Vagina (tissue), 2 donors: ENCODE results near the gene PSMG3.

Experiments used
- CTCF ChIP-seq, 3 experiments: fragments of 450-650 bp in 2 of 3; fragments of 200-600 bp in 1 of 3; sonication (generic) in 1 of 3; IDR thresholded peaks; one replicate each; pipeline ENCODE4 v1.5.1; 2017 to 2019; ENCODE audit warnings: antibody characterized with exemption in 3 of 3, mild to moderate bottlenecking in 2 of 3, moderate library complexity in 2 of 3
- POLR2A ChIP-seq, 2 donors: fragments of 450-650 bp; IDR thresholded peaks; one replicate each; pipeline ENCODE4 v1.6.1; 2017; ENCODE audit warnings: antibody characterized with exemption in 2 of 2, mild to moderate bottlenecking in 2 of 2, moderate library complexity in 2 of 2
- POLR2AphosphoS5 ChIP-seq, 2 donors: sonication (generic); formaldehyde crosslinking; IDR thresholded peaks; one replicate each; pipeline ENCODE4 v1.9.0; 2017; ENCODE audit warnings: antibody characterized with exemption in 2 of 2, mild to moderate bottlenecking in 2 of 2, low read depth in 1 of 2; ENCODE audit not compliant: insufficient read depth in 1 of 2

- no peak for TF ChIP-seq CTCF (IDR thresholded peaks at IDR 0.05)
- TF ChIP-seq POLR2A (IDR thresholded peaks at IDR 0.05): no peak
- TF ChIP-seq POLR2AphosphoS5 (IDR thresholded peaks at IDR 0.05; ENCODE audit: insufficient read depth in 1 of 2, low read depth in 1 of 2): no peak
Measured at GRCh38 chr7:1585142-1585981, 15.5 kb upstream of the PSMG3 start.
